ENCODE results near the gene ADD1. TPM values are rescaled to one million over a fixed set of nuclear protein-coding genes. Genes with fewer than 3 reads are reported as not detected.

The ADD1 gene
- total RNA-seq, 6 experiments from 2014 or later: 94.4 to 120 (median 103) TPM

- 54% methylated on average over 9 of the region's 9 CpGs for WGBS (ENCODE audit: insufficient coverage, low coverage, low lambda C conversion rate, missing lambda C conversion rate)
- H3K27ac ChIP-seq: peak overlapping the region in 2 of 3 donors; percentile 7 to 34
- ATAC-seq: peak; percentile 83 to 91 (median 86)
- peaks cover 0 to 12% (median 0%) of the 10 kb centered on the region in 4 donors for H3K36me3 ChIP-seq
- H3K4me3 ChIP-seq: no peak overlapping the region
- no peaks in the 10 kb centered on the region for H3K9me3 ChIP-seq
- peak in 2 of 3 donors; percentile 54 to 58 for DNase-seq
- H3K4me1 ChIP-seq: peaks cover 0 to 61% (median 15%) of the 10 kb centered on the region in 4 donors
- intact Hi-C loops (cut with DNase I): no loop called here
- TF ChIP-seq POLR2A (IDR thresholded peaks at IDR 0.05) (no peak), CTCF (IDR thresholded peaks at IDR 0.05) (no peak)
- no peaks in the 10 kb centered on the region for H3K27me3 ChIP-seq
Observed at GRCh38 chr4:2849267-2850152, 5.9 kb downstream of the ADD1 start.

- intact Hi-C loops (cut with DNase I): no loop called here
- 68% methylated on average over 2 of the region's 2 CpGs for WGBS (ENCODE audit: insufficient coverage, low coverage, low lambda C conversion rate, missing lambda C conversion rate)
- H3K4me3 ChIP-seq: no peak overlapping the region
- H3K4me1 ChIP-seq: peaks cover 0 to 46% (median 12%) of the 10 kb centered on the region in 4 donors
- ATAC-seq (no peak), DNase-seq (no peak)
- H3K36me3 ChIP-seq: peaks cover 0 to 13% (median 0%) of the 10 kb centered on the region in 4 donors
- TF ChIP-seq CTCF (IDR thresholded peaks at IDR 0.05): no peak
- TF ChIP-seq POLR2A (IDR thresholded peaks at IDR 0.05): no peak
- no peaks in the 10 kb centered on the region for H3K9me3 ChIP-seq
- no peak overlapping the region for H3K27ac ChIP-seq
- no peaks in the 10 kb centered on the region for H3K27me3 ChIP-seq
Observed at GRCh38 chr4:2850966-2851798, 7.5 kb downstream of the ADD1 start.

GRCh38 chr4:2852481-2852921, 8.9 kb downstream of the ADD1 start:
- 22% methylated on average over 7 of the region's 7 CpGs for WGBS (ENCODE audit: insufficient coverage, low coverage, low lambda C conversion rate, missing lambda C conversion rate)

More at GRCh38 chr4:2852481-2852921, 8.9 kb downstream of the ADD1 start:
- Histone ChIP-seq H3K36me3 (peaks cover 0 to 13% (median 0%) of the 10 kb centered on the region in 4 donors), H3K4me3 (no peak overlapping the region), H3K27ac (no peak overlapping the region), H3K27me3 (no peaks in the 10 kb centered on the region), H3K9me3 (no peaks in the 10 kb centered on the region), H3K4me1 (peaks cover 0 to 44% (median 16%) of the 10 kb centered on the region in 4 donors)
- TF ChIP-seq CTCF (IDR thresholded peaks at IDR 0.05) (no peak), POLR2A (IDR thresholded peaks at IDR 0.05) (no peak)
- ATAC-seq (peak in 3 of 4 donors; percentile 35 to 41 (median 38)), DNase-seq (peak in 1 of 3 donors; percentile 23)
- intact Hi-C loops (cut with DNase I): no loop called here

Data from right lobe of liver (tissue), 6 donors.